GM12873 (cell line): ENCODE results near the gene DENND6B.

ENCODE experiments used
- TF ChIP-seq, protein P1 (sequence below): IDR thresholded peaks from 2 replicates; pipeline ENCODE4 v1.5.1; 2012; ENCODE audit warnings: low read depth, mild to moderate bottlenecking, moderate library complexity, low read length, control low read depth; ENCODE audit not compliant: insufficient read depth; ENCODE audit errors: missing control alignments

Gene DENND6B

DNA sequence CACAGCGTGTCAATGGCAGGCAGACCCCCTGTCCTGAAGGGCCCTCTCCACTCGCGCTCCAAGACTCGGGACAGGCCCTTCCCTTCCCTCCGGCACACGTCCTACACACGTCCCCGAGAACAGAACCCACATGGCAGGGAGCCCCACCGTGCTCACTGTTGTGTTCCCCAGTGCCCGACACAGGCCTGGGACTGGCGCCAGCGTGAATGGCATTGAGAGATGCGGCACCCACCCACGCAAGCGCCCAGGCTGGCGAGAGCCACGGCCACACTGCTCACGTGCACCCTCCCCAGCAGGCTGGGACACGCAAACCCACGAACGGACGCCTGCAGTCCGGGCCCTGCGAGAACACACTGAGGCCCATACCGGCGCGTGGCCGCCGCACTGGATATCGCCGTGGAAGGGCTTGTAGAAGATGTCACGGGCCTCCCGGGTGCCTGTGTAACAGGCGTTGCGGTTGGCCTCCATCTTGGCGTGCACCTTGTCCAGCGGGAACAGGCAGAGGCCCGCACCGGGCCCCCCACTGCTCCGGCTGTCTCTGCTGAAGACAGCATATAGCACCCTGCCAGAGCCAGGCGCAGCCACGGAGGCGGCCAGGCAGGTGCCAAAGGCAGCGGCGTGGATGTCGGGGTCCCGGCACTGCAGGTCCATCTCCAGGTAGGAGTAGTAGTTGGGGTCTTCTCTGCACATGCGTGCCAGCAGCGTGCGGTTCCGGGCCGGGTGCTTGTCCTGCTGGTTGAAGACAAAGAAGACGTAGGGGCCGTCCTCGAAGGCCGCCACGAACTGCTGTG lies 37.5 kb downstream of the DENND6B start:
- TF ChIP-seq, protein P1, sequence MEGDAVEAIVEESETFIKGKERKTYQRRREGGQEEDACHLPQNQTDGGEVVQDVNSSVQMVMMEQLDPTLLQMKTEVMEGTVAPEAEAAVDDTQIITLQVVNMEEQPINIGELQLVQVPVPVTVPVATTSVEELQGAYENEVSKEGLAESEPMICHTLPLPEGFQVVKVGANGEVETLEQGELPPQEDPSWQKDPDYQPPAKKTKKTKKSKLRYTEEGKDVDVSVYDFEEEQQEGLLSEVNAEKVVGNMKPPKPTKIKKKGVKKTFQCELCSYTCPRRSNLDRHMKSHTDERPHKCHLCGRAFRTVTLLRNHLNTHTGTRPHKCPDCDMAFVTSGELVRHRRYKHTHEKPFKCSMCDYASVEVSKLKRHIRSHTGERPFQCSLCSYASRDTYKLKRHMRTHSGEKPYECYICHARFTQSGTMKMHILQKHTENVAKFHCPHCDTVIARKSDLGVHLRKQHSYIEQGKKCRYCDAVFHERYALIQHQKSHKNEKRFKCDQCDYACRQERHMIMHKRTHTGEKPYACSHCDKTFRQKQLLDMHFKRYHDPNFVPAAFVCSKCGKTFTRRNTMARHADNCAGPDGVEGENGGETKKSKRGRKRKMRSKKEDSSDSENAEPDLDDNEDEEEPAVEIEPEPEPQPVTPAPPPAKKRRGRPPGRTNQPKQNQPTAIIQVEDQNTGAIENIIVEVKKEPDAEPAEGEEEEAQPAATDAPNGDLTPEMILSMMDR: no peak

DNA sequence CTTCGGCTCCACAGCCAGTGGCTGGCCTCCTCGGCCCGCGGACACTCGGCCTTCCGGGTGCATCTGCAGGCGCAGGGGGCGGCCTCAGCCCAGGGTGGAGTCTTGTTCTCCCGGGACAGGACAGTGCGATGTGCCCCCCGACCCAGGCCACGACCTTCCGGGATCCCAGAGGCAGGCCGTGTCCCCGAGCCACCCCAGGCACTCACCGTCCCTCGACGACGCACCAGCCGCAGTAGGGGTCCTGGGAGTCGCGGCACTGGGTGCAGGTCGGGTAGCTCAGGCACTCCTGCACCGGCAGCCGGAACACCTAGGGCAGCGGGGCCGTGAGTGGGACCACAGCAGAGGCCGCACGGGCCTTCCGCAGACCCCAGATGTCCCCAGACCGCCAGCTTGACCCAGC lies 39.1 kb downstream of the DENND6B start:
- TF ChIP-seq, protein P1: no peak

DNA sequence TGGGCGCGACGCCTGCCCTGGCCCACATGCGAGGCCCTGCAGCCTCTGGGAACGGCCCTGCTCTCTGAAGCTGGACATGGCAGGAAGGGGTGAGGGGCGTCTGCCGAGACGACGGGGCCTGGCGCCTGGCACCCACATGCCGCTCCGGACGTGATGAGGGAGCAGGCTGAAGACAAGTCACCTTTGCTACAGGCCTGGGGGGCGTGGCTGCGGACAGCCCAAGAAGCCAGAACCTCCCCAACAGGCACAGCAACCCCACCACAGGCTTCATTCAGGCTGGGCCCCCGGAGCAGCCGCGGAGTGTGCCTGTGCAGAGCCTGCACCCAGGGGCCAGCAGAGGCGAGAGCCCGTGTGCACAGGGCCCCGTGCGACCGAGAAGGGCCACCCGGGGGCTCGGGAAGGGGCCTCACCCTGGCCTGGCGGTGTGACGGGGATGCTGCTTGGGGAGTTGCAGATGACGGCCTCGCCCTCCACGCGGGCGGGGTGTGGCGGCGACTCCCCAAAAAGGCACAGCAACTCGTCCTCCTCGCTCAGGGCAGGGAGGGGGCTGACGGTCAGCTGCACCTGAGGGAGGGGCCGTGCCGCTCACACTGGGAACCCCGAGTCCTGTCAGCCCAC lies 40.0 kb downstream of the DENND6B start:
- TF ChIP-seq, protein P1: no peak

GRCh38 chr22:50286275-50286674 lies 40.5 kb downstream of the DENND6B start:
- TF ChIP-seq, protein P1: no peak

DNA sequence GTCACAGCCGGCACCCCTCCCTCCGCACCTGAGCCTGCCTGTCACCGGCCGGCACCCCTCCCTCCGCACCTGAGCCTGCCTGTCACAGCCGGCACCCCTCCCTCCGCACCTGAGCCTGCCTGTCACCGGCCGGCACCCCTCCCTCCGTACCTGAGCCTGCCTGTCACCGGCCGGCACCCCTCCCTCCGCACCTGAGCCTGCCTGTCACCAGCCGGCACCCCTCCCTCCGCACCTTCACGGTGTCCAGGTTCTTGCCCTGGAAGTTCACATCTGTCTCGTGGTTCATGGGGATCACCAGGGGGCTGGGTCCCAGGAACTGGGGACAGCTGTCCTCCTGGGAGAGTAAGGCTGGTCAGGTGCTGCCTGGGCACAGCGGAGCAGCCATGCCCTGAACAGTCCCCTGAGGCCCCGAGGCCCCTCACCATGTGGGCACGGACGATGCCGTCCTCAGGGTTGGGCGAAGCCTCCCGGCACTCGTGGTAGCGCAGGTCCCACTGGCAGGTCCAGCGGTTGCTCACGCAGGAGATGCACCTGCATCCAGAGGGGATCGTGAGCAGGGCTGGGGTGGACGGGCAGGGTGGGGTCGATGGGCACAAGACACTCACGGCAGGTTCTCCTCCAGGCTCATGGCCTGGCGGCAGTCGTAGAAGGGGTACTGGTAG lies 41.1 kb downstream of the DENND6B start:
- TF ChIP-seq, protein P1: no peak

GRCh38 chr22:50284479-50284878 lies 42.3 kb downstream of the DENND6B start:
- TF ChIP-seq, protein P1: no peak

- TF ChIP-seq, protein P1: no peak
Observed at GRCh38 chr22:50283821-50284220, 43.0 kb downstream of the DENND6B start.
